GM18858 (cell line): ENCODE data around the gene HMX1.

ENCODE experiments used
- ATAC-seq: cut with Tn5 transposase; IDR thresholded peaks from one replicate; pipeline ENCODE4 v1.9.1; 2021; ENCODE audit not compliant: unreplicated experiment

The HMX1 gene

DNA sequence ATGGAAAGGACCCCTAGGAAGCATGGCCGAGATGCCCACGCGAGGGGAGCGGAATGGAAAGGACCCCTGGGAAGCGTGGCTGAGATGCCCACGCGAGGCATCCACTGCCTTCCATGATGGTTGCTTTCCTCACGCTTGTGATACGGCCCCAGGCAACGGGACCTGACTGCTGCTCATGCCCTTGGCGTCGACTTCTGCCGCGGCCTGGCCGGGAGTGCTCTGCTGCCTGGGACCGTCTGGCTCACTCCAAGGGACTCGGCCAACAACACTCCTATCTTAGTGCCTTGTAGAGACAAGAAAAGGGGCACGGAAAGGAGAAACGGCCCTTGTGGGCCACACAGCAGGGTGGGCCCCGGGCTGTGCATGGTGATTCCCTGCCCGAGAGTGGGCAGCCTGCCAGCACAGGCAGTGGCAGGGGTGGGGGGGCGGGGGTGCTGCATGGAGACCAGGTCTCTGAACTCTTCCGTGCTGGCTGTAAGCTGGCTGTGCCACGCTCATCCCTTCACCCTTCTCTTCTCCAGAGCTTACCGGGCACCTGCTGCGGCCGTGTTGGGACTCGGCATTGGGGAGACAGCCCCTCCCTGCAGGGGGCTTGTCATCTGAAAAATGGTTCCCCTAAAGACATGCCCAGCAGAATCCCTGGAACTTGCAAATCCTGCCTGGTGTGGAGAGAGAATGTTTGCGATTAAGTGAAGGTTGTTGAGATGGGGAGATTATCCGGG is 38.6 kb upstream of the HMX1 start:
- no peak for ATAC-seq

DNA sequence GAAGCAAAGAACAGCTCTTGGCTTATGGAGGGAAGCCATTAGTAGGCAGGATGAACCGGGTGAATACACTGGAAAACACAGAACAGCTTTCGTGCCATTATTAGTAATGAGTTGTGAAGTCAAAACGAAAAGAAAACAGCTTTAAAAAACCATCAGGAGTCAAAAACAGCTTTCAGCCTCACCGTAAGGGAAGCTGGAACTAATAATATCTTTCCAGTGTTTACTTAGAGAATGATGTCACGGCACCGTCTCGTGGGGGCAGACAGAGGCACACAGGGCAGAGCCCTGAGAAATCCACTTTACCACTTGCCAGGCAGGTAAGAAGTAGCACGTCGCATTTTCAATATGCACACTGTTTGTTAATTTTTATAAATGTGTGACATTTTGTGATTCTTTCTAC is 37.9 kb upstream of the HMX1 start:
- ATAC-seq = no peak

DNA sequence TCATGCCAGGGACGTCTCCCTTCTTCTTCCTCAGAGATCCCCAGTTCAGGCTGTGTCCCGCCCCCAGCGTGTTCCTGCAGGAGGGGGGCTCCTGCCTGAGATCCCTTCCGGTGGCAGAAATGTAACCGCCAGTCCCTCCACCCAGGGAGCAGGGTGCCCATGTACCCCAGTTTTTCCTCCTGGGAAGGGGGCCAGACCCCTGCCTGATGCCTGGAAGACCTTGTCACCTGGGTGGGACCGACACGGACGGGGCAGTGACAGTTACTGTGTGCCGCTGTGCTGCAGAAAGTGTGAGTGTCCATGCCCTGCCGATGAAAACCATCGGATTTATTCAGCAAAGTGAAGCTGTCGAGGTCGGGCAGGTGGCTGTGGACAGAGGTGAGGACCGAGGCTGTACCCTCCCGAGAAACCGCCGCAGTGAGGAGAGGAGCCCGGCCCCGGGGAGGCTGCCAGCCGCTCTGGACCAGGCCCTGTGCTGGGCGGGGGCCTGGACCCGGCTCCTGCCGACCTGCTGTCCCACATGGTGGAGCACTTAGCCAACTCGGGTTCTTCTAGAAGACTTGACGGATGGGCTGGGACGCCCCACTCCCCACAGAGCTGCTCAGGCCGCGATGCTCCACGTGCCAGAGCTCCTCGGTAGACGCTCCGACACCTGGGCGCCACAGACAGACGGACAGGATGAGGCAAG is 36.7 kb upstream of the HMX1 start:
- ATAC-seq = no peak

DNA sequence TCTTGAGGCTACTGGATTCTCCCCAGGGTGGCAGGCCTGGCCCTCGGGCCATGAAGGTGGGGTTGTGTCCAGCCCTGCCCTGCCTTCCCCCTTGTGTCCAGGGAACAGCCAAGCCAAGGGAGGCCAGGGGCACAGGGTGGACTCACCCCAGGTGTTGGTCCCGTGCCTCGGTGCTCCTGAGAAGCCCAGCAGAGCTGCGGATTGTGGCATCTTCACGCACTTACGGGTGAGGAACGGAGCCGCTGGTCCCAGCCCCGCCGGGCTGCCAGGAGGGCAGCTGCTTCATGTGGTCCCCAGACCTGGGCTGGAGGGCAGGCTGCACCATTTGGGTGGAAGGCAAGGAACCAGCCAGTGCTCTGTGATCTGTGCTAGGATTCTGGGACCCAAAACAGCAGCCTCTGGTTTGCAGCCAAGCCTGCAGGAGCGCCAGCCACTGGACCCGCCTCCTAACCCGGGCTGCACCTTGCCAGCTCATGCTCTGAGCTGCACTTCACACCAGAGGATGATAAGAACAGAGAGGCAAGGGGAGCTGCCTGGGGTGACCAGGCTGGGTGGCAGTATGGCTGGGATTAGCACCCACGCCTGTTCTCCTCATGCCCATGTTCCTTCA is 36.1 kb upstream of the HMX1 start:
- no peak for ATAC-seq

DNA sequence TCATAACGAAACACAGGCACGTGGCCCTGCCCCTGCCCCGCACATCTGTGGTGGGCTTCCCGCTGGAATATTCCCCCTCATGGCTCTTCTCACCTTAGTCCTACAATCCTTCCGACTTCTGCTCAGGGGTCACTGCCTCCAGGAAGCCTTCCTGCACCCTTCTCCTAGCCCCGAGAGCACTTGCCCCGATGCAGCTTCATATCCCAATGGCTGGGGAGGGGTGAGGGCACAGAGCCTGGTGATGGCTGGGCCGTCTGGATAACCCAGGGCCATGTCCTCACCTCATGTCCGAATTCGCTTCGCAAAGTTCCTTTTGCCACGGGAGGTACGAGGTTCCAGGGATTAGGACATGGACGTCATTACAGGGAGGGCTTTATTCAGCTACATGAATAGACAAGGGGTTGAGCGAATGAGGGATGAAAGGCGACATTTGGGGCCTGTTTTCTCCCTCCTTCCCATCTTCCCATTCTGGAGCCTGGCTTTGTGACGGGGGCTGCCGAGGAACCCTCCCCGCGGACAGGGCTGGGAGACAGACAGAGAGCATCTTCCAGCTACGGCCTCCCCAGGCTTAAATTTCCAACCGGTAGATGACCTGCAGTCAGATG is 35.5 kb upstream of the HMX1 start:
- no peak for ATAC-seq

DNA sequence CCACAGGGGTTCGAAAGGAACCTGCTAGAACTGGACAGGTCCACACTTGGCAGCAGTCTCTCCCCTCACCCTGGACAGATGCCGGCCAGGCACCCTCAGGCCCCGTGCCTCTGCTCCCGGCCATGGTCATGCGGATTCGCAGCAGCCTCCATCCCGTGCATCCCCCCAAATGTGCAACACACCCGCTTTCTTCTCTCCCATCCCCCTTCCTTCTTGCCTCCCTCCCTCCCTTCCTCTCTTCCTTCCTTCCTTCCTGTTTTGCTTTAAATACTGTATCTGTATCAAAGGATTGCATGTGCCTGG is 35.0 kb upstream of the HMX1 start:
- ATAC-seq = no peak

DNA sequence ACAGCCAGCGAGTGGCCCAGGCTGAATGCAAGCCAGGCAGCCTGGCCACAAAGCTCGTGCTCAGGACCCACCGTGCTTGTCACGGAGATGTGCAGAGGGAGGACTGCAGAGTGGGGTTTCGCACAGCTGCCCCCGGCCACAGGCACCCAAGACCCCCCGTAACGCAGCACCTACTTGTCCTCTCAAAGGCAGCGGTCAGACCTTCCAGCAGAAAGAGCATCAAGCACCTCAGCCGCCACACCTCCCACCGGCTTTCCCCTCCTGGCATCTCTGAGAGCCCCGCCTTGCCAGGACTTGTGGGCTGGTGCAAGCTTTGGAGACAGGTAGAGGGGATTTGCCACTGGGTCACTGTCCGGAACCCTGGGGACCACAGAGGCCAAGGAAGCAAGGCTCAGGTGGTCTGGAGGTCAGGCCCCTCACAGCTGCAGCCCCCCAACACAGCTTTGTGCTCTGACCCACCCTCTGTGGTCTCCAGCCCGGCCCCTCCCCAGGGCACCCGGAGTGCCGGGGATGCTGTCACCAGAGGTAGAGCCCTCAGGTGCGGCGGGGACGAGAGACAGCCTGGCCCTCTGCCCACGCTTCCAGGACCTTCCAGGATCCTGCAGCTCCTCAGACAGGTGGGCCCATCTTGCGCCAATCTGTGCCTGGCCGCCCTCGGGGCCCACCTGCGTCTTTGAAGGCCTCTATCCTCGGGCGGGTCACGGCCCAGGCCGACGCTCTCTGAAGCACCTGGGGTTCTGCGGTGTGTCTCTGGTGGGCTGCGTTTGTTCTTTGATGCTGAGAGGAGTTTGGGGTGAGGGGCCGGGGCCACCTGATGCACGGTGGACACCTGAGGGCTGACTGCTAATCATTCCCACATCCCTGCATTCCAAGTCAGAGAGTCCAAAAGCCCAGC is 34.4 kb upstream of the HMX1 start:
- no peak for ATAC-seq

DNA sequence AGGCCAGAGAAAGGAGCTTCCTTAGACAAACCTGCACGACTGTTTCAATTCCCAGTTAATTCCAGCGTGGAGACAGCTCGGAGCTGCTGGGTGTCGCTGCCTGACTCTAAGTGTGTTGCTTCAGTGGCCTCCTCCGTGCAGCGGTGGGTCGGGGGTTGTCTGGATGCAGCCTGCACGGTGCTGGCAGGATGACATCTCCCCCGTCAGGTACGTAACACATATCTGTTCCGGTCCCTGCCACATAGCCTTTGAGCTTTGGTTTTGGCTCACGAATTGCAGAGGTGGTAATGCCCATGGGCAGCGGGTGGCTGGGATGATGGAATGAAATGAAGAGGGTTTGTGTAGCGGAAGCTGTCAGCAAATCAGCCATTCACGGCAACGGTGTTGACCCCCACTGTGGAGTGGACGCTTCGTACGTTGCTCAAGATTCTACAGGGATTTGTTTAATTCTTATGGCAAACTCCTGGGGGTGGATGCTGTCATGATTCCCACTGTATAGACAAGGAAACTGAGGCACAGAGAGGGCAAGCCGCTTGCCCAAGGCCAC is 33.7 kb upstream of the HMX1 start:
- no peak for ATAC-seq

DNA sequence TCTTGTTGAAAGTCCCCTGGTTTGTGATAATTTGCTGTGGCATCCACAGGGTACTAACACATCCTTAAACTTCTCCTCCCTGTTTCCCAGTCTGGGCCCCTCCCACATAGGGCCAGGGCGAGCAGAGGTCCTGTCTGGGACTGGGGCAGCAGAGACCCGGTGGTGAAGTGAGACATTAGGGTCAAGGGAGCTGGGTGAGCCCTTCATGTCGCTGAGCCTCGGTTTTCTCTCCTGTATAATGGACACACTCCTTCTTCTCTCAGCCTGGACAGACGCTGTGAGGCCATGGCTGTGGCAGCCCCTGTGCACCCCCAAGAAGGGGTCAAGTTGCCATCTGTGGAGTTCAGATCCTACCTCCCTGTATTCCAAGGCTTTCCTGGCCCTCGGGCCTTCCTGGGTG is 33.0 kb upstream of the HMX1 start:
- ATAC-seq = no peak

DNA sequence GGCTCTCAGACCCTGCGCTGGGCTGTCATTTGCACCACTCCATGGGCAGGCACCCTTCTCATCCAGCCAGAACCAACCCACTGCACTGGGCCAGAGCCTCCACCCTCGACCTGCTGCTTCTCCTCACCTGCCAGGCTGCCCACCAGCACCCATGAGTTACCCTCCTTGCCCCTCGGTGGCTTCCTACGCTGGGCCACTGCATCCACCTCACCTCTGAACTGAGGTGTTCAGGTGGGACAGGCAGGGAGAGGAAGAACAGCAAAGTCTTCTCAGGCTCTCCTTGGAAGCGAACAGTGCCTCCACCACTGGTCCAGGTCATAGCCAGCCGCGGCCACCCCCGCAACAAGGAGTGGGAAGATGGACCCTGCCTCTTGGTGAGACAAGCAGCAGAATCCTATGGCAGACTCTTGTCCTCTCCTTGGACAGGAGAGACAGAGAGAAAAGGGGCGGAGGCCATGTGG is 32.4 kb upstream of the HMX1 start:
- ATAC-seq = no peak

DNA sequence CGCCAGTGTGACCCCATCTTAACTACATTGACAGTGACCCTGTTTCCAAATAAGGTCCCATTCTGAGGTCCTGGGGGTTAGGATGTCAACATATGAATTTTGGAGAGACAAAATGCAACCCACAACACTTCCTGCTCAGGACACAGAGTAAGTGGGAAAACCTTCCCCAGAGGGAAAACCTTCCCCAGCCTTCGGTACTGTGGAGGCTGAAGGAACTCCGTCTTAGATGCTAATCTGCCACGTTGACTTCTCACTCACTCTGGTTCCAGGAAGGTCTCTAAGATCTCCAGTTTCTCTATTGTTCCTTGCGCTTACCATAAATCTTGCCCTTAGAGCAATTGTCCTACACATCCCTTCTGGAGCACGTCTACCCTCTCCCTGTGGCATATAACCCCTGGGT is 29.7 kb upstream of the HMX1 start:
- ATAC-seq = no peak

DNA sequence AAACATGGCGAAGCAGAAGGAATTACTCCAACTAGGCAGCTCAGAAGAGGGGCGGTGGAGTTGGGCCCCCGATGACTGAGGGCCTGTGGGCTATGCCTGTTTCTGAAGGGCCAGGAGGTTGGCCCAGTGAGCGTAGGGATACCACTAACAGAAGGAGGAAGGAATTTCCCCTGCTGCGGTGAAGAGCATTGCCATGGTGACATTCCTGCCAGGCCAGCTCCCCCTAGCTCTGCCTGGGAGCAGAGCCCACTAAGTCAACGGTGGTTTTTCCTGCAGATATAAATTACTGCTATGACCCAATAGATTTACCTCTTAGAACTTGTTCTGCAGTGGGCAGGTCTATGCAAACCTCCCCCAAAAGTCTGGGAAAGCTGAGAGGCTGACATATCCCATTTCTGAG is 28.9 kb upstream of the HMX1 start:
- no peak for ATAC-seq

DNA sequence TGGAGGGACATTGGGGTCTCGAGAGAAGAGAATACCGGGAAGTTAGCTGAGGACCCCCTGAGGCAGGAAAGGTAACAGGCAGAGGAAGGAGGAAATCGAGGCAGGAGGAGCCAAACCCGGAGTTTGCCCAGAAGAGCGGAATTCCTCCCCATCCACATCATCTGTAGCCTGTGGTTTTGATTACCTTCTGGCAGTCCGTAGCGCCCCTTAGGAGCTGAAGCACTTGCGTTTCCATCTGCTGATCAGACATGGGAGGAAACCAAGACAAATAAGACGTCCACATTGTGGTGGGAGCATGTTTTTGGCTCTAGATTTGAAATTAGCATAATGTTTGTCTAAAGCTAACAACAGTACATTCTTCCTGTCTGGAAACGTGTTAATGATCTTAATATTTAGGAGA is 26.8 kb upstream of the HMX1 start:
- no peak for ATAC-seq

DNA sequence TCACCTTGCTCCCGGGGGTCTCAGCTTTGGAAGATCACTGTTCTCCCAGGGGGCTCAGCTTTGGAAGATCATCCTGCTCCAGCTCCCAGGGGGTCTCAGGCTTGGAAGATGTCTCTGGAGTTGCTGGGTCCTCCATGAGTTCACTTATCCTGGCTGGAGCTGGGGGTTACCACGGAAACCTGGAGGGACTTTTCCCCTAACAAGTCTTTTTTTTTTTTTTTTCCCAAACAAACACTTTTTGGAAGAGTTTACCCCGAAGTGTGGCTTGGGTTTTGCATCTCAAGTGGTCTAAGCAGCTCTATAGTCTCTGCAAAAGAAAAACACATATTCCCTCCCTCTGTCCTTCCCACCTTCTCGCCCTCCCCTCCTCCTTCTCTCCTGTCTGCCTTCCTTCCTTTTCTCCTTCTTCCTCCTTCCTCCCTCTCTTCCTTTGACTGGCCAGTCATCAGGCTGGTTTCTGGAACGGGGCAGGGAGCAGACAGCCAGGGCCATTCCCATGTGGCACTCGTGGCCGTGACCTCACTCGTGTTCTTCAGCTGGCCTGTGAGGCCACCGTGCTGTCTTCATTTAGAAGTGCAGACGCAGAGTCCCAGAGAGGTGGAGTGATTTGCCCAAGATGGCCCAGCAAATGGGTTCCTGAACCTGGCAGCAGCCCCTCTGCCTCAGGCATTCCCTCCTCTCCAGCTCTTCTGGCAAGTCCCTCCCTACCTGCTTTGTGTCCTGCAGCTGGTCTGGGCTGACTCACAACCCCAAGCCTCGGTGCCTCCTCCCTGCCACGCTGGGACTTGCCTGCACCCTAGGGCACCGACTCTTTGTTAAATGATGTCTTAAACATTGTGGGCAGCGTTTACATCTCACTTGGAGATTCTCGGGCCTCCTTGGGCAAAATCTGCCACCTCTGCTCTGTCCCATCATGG is 25.9 kb upstream of the HMX1 start:
- ATAC-seq = no peak

DNA sequence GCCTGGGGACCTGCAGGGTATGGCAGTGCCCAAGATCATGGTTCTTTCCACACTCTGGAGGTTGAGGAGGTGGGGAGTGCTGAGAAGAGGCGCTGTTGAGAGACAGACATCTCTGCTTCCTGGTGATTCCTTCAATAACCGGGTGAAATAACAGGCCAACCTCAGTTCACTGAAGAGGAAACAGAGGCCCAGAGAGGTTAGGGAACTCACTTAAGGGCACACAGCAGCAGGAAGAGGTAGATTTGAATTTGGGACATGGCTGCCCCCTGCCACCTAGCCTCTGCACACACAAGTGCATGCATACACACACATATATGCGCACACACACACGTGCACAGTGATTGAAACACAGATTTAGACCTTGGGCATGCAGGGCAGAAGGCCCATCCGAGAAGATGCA is 24.9 kb upstream of the HMX1 start:
- ATAC-seq = no peak

DNA sequence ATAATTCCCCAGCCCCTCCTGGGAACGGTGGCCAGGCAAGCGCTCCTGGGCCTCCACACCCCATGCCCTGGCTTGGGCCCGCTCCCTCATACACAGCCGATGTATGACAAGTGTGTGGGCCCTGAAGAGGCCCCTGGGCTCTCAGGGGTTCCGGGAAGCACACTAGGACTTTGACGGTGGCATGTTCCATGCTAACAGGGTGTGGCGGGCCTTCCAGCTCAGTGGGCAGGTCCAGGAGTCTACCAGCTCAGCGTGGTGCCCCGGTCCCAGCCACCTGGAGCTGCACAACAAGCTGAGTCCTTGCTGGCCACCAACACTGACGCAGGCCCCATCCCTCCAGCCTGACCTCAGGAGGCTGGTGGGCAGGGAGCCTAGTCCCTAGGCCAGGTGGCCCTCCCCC is 24.4 kb upstream of the HMX1 start:
- no peak for ATAC-seq

DNA sequence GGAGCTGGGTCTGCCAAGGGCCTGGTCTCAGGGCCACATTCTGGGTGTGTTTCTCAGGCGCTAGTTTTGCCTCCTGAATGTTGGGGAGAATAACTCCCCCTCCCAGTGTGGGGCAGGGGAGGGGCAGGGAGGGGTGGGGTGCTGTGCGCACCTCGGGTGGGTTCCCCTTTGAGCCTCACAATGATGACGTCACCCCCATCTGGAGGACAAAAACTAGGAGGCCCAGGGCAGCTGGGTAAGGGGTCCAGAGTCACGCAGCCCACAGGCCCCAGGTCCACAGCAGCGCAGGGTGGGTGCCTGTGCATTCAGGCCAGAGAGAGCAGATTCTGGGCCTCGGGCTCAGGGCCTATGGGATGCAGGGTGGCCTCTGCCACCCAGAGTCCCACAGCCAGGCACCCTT is 23.7 kb upstream of the HMX1 start:
- no peak for ATAC-seq

DNA sequence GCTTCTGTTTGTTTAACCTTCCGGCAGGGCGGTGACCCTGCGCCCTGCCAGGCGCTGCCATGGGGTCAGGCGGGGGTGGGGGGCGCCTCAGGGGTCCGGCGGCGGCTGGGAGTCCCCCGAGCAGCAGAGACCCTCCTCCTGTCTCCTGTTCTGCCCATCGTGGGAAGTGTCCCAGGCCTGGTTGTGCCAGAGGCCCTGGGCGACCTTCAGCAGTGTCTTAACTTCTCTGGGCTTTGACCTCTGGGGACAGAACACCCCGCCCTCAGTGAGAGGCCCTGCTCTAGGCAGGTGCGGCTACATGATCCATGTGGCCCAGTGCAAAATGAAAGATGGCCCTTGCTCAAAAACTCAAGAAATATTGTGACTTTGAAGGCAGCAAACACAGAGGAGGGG is 22.8 kb upstream of the HMX1 start:
- ATAC-seq = no peak

DNA sequence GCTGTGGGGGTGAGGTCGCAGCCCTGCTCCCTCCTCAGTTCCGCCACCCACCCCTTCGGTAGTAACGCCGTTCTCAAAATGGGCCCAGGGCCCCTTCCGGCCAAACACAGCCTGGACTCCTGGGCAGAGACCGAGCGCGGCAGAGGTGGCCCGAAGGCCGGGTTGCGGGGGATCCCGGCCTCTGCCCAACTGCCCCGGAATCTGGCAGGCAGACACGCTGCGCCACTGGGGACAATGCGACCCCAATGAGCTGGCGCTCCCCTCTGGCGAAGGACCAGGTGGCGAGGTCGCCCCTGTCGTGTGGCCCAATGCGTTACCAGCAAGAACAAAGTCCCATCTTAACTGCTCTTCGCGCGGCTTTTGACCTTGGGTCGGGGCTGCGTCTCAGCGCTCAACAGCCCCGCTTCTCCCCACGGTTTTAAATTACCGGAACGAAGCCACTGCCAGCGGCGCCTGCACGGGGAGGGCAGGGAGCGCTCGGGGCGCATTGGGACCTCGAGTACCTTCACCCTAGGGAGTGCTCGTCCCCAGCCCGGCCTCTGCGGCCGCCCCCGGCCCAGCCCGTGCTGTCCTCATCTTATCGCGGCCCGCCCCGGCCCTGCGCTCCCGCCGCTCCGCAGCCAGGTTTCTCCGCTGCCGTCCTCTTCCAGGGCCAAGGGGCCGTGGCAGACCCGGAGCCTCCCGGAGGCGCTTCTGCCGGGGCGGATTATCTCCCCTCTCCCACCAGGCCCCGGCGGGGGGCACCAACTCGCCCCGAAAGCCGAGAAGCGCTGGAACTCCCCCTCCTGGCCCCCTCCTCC is 22.2 kb upstream of the HMX1 start:
- ATAC-seq = no peak
